T-cell (primary cell): ENCODE measurements around the gene CELF6. TPM values are rescaled to one million over a fixed set of nuclear protein-coding genes. Genes with fewer than 3 reads are reported as not detected.
A peak's percentile ranks its signal among the peaks of the same experiment; 100 is the strongest.

Experiments
- ATAC-seq, 4 experiments: fragments of 200-7000 bp in 3 of 4; fragments of 150-1000 bp in 1 of 4; cut with Tn5 transposase; replicated peaks in 1 of 4; 1 replicate in 3 of 4; 2 replicates in 1 of 4; pipeline ENCODE4 v1.10.0; 2021; ENCODE audit warnings: moderate library complexity in 3 of 4, mild to moderate bottlenecking in 2 of 4, moderate number of reproducible peaks in 1 of 4
- CTCF ChIA-PET, 2 donors: fragments of 300-600 bp; sonication (Branson Sonifier 250); formaldehyde crosslinking; loops; one replicate each; lab custom pipeline; 2022; ENCODE audit warnings: antibody characterized with exemption in 2 of 2; lab: Charles Lee
- POLR2A ChIA-PET, 2 donors: fragments of 300-600 bp; sonication (Branson Sonifier 250); formaldehyde crosslinking; loops; one replicate each; lab custom pipeline; 2022; ENCODE audit warnings: antibody characterized with exemption in 2 of 2; lab: Charles Lee
- DNase-seq, 35 experiments: peaks; one replicate each; pipeline versions ENCODE4 v3.0.0 to v3.0.0-alpha.2; 2013 to 2023
- H3K27ac ChIP-seq: one replicate; pipeline ENCODE4 v1.5.1; 2013; ENCODE audit warnings: low read length
- H3K27me3 ChIP-seq, 2 experiments: replicated peaks in 1 of 2; 1 replicate in 1 of 2; 2 replicates in 1 of 2; pipeline versions ENCODE4 v1.6.1 to v1.7.0; 2013; ENCODE audit warnings: low read length in 1 of 2, mixed read lengths in 1 of 2; ENCODE audit not compliant: control insufficient read depth in 2 of 2, insufficient read depth in 2 of 2; ENCODE audit errors: extremely low read depth in 1 of 2
- H3K36me3 ChIP-seq, 2 donors: 1 replicate in 1 of 2; 2 replicates in 1 of 2; pipeline versions ENCODE4 v1.6.1 to v1.7.0; 2013; ENCODE audit warnings: low read length in 1 of 2; ENCODE audit not compliant: control insufficient read depth in 2 of 2, insufficient read depth in 1 of 2; ENCODE audit errors: extremely low read depth in 1 of 2
- H3K4me1 ChIP-seq, 2 experiments: 1 replicate in 1 of 2; 2 replicates in 1 of 2; pipeline versions ENCODE4 v1.6.1 to v1.7.0; 2013; ENCODE audit warnings: low read length in 2 of 2, mixed read lengths in 1 of 2; ENCODE audit not compliant: insufficient read depth in 2 of 2, control insufficient read depth in 1 of 2; ENCODE audit errors: extremely low read depth in 1 of 2
- H3K4me3 ChIP-seq, 2 donors: 1 replicate in 1 of 2; 2 replicates in 1 of 2; pipeline versions ENCODE4 v1.5.1 to v1.7.0; 2013; ENCODE audit warnings: mild to moderate bottlenecking in 2 of 2, low read length in 1 of 2, moderate library complexity in 1 of 2; ENCODE audit not compliant: control insufficient read depth in 1 of 2; ENCODE audit errors: extremely low read depth in 1 of 2
- H3K9me3 ChIP-seq: 2 replicates; pipeline ENCODE4 v1.7.0; 2013
- H3K27ac Mint-ChIP-seq, 2 donors: one replicate each; pipeline ENCODE4 v1.8.0; 2020 to 2021; ENCODE audit warnings: mild to moderate bottlenecking in 2 of 2, mixed read lengths in 2 of 2
- H3K27me3 Mint-ChIP-seq, 2 donors: one replicate each; pipeline ENCODE4 v1.8.0; 2021 to 2022; ENCODE audit warnings: mixed read lengths in 2 of 2
- H3K36me3 Mint-ChIP-seq: one replicate; pipeline ENCODE4 v1.8.0; 2021; ENCODE audit warnings: mixed read lengths
- H3K4me1 Mint-ChIP-seq, 3 donors: one replicate each; pipeline ENCODE4 v1.8.0; 2020 to 2022; ENCODE audit warnings: mixed read lengths in 3 of 3, mild to moderate bottlenecking in 1 of 3
- H3K4me3 Mint-ChIP-seq, 3 donors: one replicate each; pipeline ENCODE4 v1.8.0; 2020 to 2022; ENCODE audit warnings: mild to moderate bottlenecking in 3 of 3, mixed read lengths in 3 of 3, moderate library complexity in 3 of 3
- H3K9me3 Mint-ChIP-seq, 3 donors: one replicate each; pipeline ENCODE4 v1.8.0; 2020 to 2022; ENCODE audit warnings: mixed read lengths in 3 of 3
- WGBS: methylation state at CpG from one replicate; pipeline ENCODE4 v1.1.5; 2013; ENCODE audit warnings: missing lambda C conversion rate; ENCODE audit not compliant: insufficient coverage; 5-methylcytosine and 5-hydroxymethylcytosine counted together
- total RNA-seq, 35 experiments: library from RNA in 6 of 35; stranded (reverse) in 6 of 35; fragments of 120-200 nt in 1 of 35; gene quantifications; one replicate each; pipeline versions ENCODE4 v1.2.1 to v1.2.4 and lab custom pipeline; 2013 to 2026

The CELF6 gene
- total RNA-seq, 5 donors from 2014 or later (not counting 1 experiment from before 2014, with no cell fraction given): 1.8 to 5.6 (median 3.0) TPM

DNA sequence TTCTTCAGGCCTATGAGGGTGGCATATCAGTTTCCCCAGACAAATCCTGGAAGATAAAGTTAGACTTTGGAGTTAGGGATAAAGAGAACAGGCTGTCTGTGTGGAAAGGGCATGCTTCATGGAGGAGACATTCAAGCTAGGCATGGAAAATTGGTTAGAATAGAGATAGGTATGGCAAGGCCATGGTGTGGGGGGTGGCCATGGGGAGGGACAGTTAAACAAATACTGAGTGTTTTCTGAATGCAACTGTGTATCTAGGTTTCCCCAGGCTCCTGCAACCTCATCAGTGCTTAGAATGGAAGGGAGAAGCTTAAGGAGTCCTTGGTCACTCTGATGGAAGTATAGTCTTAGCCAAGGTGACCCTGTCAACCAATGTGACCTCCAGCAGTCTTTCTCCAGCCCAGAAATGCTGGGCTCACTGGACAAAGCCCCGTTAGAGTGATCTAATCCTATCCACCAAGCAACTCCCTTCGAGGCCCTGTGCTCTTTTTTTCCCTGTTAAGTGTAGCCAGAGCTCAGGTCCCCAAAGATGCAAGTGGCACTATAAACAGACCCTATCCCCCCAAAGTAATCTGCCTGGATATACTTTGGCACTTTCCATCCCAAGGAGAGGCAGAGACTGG lies 83.5 kb downstream of the CELF6 start:
- peaks cover 28 to 39% (median 29%) of the 10 kb centered on the region in 3 donors for H3K4me1 Mint-ChIP-seq
- peaks cover 2% of the 10 kb centered on the region for H3K36me3 Mint-ChIP-seq
- peaks cover 12 to 27% of the 10 kb centered on the region in 2 experiments for H3K4me1 ChIP-seq
- H3K36me3 ChIP-seq: peaks cover 8 to 9% of the 10 kb centered on the region in 2 donors
- H3K27ac Mint-ChIP-seq: peak overlapping the region; percentile 22 to 68
- WGBS: 100% methylated on average over 2 of the region's 2 CpGs
- no peaks in the 10 kb centered on the region for H3K27me3 Mint-ChIP-seq
- no peak overlapping the region for H3K4me3 Mint-ChIP-seq
- H3K27ac ChIP-seq: no peak overlapping the region
- DNase-seq (no peak), ATAC-seq (no peak)
- ChIA-PET POLR2A (no interaction called here), CTCF (no interaction called here)
- H3K27me3 ChIP-seq: no peaks in the 10 kb centered on the region
- no peaks in the 10 kb centered on the region for H3K9me3 Mint-ChIP-seq
- H3K4me3 ChIP-seq: no peak overlapping the region
- H3K9me3 ChIP-seq: no peaks in the 10 kb centered on the region

DNA sequence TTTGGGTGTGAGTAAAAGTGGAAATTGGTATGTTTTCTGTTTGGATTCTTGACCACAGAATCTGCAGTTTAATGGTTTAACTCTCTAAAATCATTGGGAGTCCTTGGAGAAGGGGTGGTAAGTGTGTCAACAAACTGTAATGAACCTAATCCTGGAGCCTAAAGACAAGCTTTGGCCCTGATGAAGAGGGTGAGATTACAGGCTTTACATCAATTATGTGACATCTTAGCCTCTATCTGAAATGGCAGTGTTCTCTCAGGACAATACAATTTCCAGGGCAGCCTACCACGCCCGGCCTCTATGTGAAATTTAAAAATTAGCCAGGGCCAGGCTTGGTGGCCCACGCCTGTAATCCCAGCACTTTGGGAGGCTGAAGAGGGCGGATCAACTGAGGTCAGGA lies 84.7 kb downstream of the CELF6 start:
- H3K27me3 Mint-ChIP-seq: no peaks in the 10 kb centered on the region

More for the DNA sequence above, 84.7 kb downstream of the CELF6 start:
- H3K36me3 ChIP-seq: no peaks in the 10 kb centered on the region
- no peaks in the 10 kb centered on the region for H3K36me3 Mint-ChIP-seq
- no peaks in the 10 kb centered on the region for H3K9me3 Mint-ChIP-seq
- CTCF ChIA-PET: interaction anchor here in 1 of 2 donors (0.5 kb wide), 1 partner anchor 452 kb away, joined by 3 read pairs; no protein-coding TSS in a partner anchor
- H3K27ac ChIP-seq: no peak overlapping the region
- POLR2A ChIA-PET: interaction anchor here in 1 of 2 donors (0.6 kb wide), 1 partner anchor 37 kb away, joined by 3 read pairs; no protein-coding TSS in a partner anchor
- H3K27ac Mint-ChIP-seq: no peak overlapping the region
- H3K4me3 ChIP-seq: no peak overlapping the region
- peaks cover 28 to 40% (median 30%) of the 10 kb centered on the region in 3 donors for H3K4me1 Mint-ChIP-seq
- H3K9me3 ChIP-seq: no peaks in the 10 kb centered on the region
- no peaks in the 10 kb centered on the region for H3K27me3 ChIP-seq
- 89% methylated on average over 2 of the region's 4 CpGs for WGBS
- ATAC-seq: no peak
- H3K4me3 Mint-ChIP-seq: no peak overlapping the region
- DNase-seq: no peak
- peaks cover 12 to 30% of the 10 kb centered on the region in 2 experiments for H3K4me1 ChIP-seq

Other genes starting within 250 kb of the CELF6 start
- 10 to 100 TPM; 35.8 to 39.1 (median 38.2) TPM for gene MYO9A, start 202.0 kb downstream of the CELF6 start, total RNA-seq
- gene SENP8, start 201.8 kb downstream of the CELF6 start, total RNA-seq: 1 to 10 TPM in 4 of 5 donors, under 1 TPM in 1; 0.40 to 1.9 (median 1.3) TPM
- gene GRAMD2A, start 122.4 kb downstream of the CELF6 start, total RNA-seq: not detected
- 100 to 1,000 TPM; 293 to 412 (median 370) TPM for gene PKM, start 89.0 kb downstream of the CELF6 start, total RNA-seq
- 100 to 1,000 TPM in 3 of 5 donors, 10 to 100 TPM in 2; 94.4 to 132 (median 101) TPM for gene PARP6, start 47.6 kb downstream of the CELF6 start, total RNA-seq
- gene HEXA, start 55.9 kb upstream of the CELF6 start, total RNA-seq: 100 to 1,000 TPM in 1 of 5 donors, 10 to 100 TPM in 4; 78.2 to 101 (median 88.4) TPM
- not detected for gene TMEM202, start 78.1 kb upstream of the CELF6 start, total RNA-seq
- 100 to 1,000 TPM; 163 to 207 (median 178) TPM for gene ARIH1, start 154.2 kb upstream of the CELF6 start, total RNA-seq